CD4-positive, alpha-beta T cell treated with Interleukin-15 for 4 hours (primary cell): ENCODE measurements around the gene CCDC85C.

Source experiments
- DNase-seq: peaks from one replicate; pipeline ENCODE4 v3.0.0-alpha.2; 2020; ENCODE audit warnings: low spot score

The CCDC85C gene

DNA sequence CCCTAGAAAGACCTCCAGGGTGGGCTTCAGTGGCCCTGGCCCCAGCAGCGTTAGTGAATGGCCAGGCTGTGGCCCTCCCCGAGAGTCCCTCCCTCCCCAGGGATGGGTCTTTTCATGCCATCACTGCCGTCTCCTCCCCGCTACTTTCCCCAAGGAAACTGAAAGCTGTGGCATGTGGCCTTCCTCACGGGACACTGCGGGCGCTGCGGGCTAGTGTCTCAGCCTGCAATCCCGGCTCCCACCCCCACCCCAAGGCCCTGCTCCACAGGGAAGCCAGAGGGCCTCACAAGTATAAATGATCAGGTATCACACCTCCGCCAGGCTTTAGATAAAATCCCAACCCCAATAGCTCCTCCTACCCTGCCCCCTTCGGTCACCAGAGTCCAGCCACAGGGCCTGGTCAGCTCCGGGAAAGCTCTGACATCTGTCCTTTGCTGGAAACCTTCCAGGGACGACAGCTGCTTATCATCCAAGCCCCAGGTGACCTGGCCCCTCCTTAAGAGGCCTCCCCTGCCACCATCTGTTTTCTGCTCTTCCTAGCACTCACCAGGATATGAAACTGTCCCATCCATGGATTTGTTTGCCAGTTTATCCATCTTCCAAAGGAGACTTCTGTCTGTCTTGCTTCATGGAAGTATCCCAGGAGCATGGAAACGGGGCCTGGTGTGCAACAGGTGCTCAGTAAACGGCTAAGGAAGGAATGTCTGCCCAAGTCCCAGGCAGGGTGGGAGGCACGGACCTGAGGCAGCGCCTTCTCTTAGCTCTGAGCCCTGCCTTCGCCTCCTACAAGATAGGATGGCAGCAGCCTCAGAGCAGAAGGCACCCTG, 31.6 kb downstream of the CCDC85C start:
- no peak for DNase-seq

DNA sequence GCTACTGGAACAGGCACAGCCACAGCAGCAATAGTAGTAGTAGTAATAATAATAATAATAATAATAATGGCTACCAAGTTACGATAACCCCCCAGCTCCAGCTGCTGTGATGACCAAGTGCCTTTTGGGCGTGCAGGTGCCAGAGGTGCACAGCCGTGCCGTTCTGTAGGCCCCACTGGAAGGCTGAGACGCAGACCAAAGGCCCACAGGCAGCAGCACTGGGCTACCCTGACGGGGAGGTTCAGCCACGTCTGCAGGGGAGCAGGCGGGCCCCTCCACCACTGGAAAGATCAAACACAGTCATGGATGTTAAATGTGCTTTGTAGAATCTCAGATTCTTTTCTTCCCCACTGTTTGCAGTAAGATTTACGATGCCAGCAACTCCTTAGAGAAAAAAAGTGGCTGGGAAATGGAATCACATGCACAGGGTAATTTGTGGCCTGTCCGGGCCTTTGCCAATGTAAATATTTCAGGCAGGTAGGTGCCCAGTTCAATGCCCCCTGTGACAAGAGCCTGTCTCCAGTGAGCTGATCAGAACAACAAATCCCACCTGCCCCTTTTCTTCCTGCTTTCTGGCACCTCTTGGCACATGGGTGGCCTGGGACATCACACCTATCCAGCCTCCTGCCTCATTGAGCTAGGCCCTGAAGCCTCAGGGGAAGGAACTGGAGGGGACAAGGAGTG, 32.6 kb downstream of the CCDC85C start:
- no peak for DNase-seq

GRCh38 chr14:99570544-99571302, 33.3 kb downstream of the CCDC85C start:
- no peak for DNase-seq

- DNase-seq: no peak
Observed at GRCh38 chr14:99569725-99570543, 34.1 kb downstream of the CCDC85C start.

DNA sequence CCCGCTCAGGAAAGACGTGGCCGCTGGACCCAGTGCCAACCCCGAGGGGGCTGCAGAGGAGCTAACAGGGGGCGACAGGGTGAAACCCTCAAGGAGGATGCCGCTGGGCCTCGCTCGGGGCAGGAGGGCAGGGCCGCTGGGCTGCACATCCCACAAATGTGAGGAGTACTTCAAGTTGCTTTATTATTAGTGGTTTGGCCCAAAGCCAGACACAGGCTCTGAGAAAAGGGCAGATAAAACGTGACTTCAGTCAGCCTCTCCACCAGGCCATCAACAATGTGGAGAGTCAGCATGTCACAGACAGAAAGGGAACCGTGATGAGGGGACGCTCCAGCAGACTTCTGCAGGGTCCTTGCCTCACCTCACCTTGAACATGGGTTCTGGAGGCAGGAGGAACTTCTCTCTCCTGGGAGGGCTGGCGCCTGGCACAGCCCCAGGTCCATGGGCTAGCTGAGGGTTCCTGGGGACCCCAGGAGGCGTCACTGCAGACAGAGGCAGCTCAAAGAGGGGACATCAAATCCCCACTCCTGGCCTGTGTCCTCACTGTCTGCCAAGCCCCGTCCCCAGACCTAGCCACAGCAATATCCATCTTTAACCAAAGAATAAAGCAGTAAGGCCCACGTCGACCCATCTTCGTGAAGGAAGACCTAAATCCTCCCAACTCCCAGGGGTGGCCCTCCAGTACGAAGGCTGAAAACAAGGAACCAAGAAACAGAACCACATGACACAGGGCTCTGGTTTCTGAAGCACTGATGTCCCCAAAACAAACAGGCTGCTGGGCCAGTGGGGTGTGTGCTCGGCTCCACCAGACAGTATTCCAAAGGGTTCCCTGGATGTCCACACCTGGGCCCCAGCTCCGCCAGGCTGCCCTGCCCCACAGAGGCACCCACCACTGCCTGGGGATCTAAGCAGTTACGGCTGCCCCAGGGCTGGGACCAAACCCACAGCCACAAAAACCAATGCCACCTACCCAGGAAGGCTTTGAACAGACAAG, 35.1 kb downstream of the CCDC85C start:
- no peak for DNase-seq

DNA sequence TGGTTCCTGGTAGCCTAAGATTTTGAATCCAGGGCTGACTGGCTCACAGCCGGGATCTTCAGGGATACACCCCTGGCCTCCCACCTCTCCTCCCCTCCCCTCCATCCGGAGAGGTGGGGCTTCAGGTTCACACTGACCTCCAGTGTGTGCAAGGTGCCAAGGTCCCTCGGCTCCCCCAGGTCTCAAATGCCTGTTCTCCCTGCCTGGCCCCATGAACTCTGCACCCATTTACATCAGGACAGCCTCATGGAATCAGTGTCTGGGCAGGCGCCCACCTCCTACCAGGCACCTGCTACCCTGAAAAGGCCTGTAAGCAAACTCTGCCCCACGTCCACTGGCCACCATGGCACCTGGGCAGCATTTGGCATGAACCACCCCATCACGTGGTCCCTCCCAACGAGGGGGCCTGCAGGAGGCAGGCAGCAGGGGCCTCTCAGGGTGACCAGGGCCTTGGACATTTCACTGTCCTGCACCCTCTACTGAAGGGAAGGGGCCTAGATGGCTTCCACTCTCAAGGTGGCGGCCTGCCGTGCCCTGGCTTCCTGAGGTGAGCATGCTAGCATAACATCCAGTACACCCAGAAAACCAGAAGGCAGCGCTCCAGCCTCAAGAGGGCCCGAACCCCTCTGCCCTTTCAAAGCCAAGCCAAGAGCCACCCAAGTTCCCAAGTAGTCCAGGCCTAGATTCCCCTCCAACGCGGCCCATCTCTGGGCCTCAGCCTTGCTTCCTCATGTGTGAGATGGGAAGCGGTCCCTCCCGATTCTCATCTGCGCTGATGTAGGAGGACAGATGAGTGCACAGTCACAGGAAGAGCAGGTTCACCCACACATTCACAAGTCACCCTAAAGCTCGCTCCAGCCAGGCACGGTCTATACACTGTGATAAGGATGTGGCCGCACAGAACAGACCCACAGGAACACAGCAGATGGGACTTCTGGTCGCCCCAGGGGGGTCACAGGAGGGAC, 37.3 kb downstream of the CCDC85C start:
- DNase-seq: no peak

- no peak for DNase-seq
Observed at GRCh38 chr14:99566009-99566389, 38.0 kb downstream of the CCDC85C start.

GRCh38 chr14:99565383-99565782, 38.6 kb downstream of the CCDC85C start:
- no peak for DNase-seq

DNA sequence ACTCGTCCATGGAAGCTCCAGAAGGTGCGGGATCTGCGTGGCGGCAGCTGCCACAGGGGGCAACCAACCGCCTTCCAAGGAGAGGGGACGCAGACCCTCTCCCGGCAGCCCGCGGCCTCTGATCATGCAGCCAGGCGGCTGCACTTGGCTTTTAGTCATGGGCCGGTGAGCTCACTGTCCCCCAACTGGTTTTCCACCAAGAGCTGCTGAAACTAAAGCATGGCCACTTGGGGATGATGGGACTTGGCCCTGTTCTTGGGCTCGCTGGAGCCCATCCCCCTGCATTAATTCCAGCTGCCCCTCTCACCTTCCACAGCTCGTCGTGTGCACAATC, 39.1 kb downstream of the CCDC85C start:
- no peak for DNase-seq

- DNase-seq: no peak
Observed at GRCh38 chr14:99564256-99564925, 39.6 kb downstream of the CCDC85C start.

GRCh38 chr14:99563749-99564129, 40.3 kb downstream of the CCDC85C start:
- DNase-seq: no peak

DNA sequence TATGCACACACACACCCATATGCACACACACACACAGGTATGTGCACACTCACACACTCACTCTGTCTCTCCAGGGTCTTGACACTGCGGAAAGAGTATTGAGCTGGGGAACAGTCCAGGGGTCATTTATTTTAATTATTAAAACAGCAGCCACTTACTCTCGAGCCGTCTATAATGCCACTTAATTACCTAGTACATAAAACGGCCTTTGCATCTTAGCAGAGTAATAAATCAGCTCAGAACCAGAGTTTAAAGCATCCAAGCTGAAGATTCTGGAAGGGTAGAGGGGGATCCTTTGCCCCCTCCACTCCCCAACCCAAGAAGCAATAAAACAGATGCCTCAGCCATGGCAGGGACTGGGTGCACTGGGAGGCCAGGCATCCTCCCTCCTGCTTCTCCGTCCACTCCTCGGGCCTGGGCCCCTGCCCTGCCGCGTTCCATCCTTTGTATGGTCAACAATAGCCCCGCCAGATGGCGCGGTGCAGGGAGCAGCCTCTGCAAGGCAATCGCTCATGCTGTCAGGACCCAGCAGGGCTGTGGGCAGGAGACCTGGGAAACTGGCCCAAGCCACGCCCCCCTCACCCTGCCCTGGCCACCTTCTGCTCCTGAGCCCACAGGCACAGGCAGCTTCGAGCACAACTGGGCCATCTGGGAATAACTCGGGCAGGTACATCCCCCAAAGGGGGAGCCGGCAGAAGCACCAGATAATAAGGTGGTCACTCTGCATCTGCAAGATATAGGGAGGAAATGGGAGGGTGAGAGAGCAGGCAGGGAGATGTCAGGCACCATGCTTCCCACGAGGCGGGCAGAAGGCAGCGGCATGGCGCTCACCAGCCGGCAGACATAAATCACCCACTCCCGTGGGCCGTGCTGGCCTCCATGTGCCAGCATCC, 40.9 kb downstream of the CCDC85C start:
- no peak for DNase-seq

GRCh38 chr14:99561864-99562263, 42.1 kb downstream of the CCDC85C start:
- DNase-seq: no peak

DNA sequence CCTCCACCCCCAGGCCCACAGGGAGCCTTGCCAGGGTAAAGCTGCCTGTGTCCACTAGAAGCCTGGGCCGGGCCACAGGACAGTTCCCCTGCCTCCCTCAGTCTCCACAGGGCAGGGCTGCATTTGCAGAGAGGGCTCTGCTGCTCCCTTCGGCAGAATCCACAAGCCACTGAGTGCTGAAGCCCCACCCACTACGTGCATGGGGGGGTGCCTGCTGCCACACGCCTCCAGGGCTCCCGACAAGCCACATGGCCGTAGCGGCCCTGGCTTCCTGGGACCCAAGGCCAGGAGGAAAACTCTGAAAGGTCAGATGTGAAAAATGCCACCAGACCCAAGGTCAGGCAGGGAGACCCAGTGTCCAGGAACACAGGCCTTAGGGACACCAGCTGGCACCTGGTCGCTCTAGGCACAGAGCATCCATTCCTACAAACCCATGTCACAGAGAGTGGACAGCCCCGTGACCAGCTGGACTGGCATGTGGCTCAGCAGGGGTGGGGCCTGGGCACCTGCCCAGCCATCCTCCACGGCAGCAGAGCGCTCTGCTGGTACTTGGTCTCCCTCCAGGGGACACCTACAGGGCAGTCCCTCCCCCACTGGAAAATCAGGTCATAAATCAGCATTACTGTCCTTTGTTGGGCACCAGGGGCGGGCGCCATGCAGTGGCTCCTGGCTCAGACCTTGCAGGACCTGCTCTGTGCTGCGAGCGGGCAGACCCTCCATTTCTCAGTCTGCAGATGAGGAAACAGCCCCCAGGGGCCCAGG, 42.9 kb downstream of the CCDC85C start:
- no peak for DNase-seq

DNA sequence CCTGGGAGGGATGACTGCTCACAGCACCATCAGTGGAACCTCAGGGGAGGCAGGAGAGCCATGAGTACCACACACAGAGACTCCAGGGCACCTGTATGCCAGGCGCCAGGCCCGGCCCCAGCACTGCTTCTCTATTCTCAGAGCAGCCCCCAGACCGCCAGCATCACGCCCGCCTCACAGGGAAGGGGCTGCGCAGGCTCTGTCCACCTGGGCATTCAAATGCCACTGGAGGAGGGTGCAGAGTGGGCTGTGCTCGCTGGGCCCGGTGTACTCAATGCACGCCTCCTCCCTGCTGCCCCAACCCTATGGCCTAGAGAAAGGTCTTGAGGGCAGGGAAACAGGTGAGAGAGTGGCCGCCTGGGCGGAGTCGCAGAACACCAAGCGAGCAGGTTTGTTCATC, 43.6 kb downstream of the CCDC85C start:
- no peak for DNase-seq

GRCh38 chr14:99559286-99559990, 44.6 kb downstream of the CCDC85C start:
- no peak for DNase-seq
